CD14-positive monocyte (primary cell): ENCODE results near the gene CLBA1. TPM values are rescaled to one million over a fixed set of nuclear protein-coding genes. Genes with fewer than 3 reads are reported as not detected.

Experiments used
- DNase-seq, 3 donors: peaks; one replicate each; pipeline ENCODE4 v3.0.0-alpha.2; 2011 to 2022
- H2AFZ ChIP-seq: 2 replicates; pipeline ENCODE4 v1.6.0; 2012; ENCODE audit warnings: mild to moderate bottlenecking, low read depth, low read length, inconsistent platforms; ENCODE audit not compliant: insufficient read depth, poor library complexity, severe bottlenecking
- H3K27ac ChIP-seq, 2 donors: 1 replicate in 1 of 2; 2 replicates in 1 of 2; pipeline ENCODE4 v1.5.1; 2012 to 2013; ENCODE audit warnings: low read length in 2 of 2, control low read depth in 1 of 2, inconsistent platforms in 1 of 2, low read depth in 1 of 2, mild to moderate bottlenecking in 1 of 2
- H3K27me3 ChIP-seq, 2 donors: one replicate each; pipeline versions ENCODE4 v1.6.0 to v1.6.1; 2011 to 2013; ENCODE audit warnings: low read length in 2 of 2; ENCODE audit not compliant: control insufficient read depth in 2 of 2, insufficient read depth in 2 of 2
- H3K36me3 ChIP-seq, 2 donors: replicated peaks in 1 of 2; 1 replicate in 1 of 2; 2 replicates in 1 of 2; pipeline versions ENCODE4 v1.5.1 to v1.6.1; 2012 to 2013; ENCODE audit warnings: low read length in 2 of 2, control low read depth in 1 of 2, inconsistent platforms in 1 of 2, mild to moderate bottlenecking in 1 of 2; ENCODE audit not compliant: insufficient read depth in 2 of 2, control insufficient read depth in 1 of 2
- H3K4me1 ChIP-seq, 2 donors: 1 replicate in 1 of 2; 2 replicates in 1 of 2; pipeline versions ENCODE4 v1.5.1 to v1.6.1; 2012 to 2013; ENCODE audit warnings: low read length in 2 of 2, control low read depth in 1 of 2, inconsistent platforms in 1 of 2, mild to moderate bottlenecking in 1 of 2, moderate library complexity in 1 of 2; ENCODE audit not compliant: insufficient read depth in 2 of 2, control insufficient read depth in 1 of 2
- H3K4me2 ChIP-seq: replicated peaks from 2 replicates; pipeline ENCODE3; 2012; ENCODE audit warnings: low read length, moderate library complexity, mild to moderate bottlenecking; ENCODE audit not compliant: poor library complexity, severe bottlenecking; ENCODE audit errors: extremely low read depth
- H3K4me3 ChIP-seq, 3 experiments: fragments of 200-600 bp in 1 of 3; sonication (generic) in 1 of 3; replicated peaks in 1 of 3; 1 replicate in 2 of 3; 2 replicates in 1 of 3; pipeline ENCODE4 v1.5.1; 2011 to 2013; ENCODE audit warnings: low read length in 3 of 3, mild to moderate bottlenecking in 3 of 3, control low read depth in 2 of 3, low read depth in 2 of 3, inconsistent platforms in 1 of 3, moderate library complexity in 1 of 3
- H3K79me2 ChIP-seq: 2 replicates; pipeline ENCODE4 v1.6.0; 2012; ENCODE audit warnings: mild to moderate bottlenecking, control low read depth, inconsistent platforms, low read length, moderate library complexity; ENCODE audit not compliant: insufficient read depth
- H3K9ac ChIP-seq: 2 replicates; pipeline ENCODE4 v1.6.0; 2017; ENCODE audit warnings: low read length, mild to moderate bottlenecking; ENCODE audit not compliant: insufficient read depth, poor library complexity, severe bottlenecking
- H3K9me3 ChIP-seq, 2 donors: replicated peaks in 1 of 2; 1 replicate in 1 of 2; 2 replicates in 1 of 2; pipeline versions ENCODE4 v1.5.1 to v1.6.1; 2012 to 2013; ENCODE audit warnings: low read length in 2 of 2, control low read depth in 1 of 2; ENCODE audit not compliant: control insufficient read depth in 1 of 2, insufficient read depth in 1 of 2
- H4K20me1 ChIP-seq: 2 replicates; pipeline ENCODE4 v1.6.0; 2012; ENCODE audit warnings: mild to moderate bottlenecking, low read length, control low read depth, moderate library complexity; ENCODE audit not compliant: insufficient read depth
- H3K27ac Mint-ChIP-seq, 7 donors: one replicate each; pipeline ENCODE4 v1.8.0; 2020; ENCODE audit warnings: mild to moderate bottlenecking in 7 of 7, mixed read lengths in 7 of 7, moderate library complexity in 6 of 7, inconsistent platforms in 2 of 7
- H3K27me3 Mint-ChIP-seq, 3 donors: one replicate each; pipeline ENCODE4 v1.8.0; 2021 to 2022; ENCODE audit warnings: low read depth in 3 of 3, mild to moderate bottlenecking in 3 of 3, mixed read lengths in 3 of 3, moderate library complexity in 3 of 3, inconsistent platforms in 1 of 3
- H3K36me3 Mint-ChIP-seq, 2 donors: one replicate each; pipeline ENCODE4 v1.8.0; 2020; ENCODE audit warnings: mixed read lengths in 2 of 2, inconsistent platforms in 1 of 2, mild to moderate bottlenecking in 1 of 2
- H3K4me1 Mint-ChIP-seq: one replicate; pipeline ENCODE4 v1.8.0; 2020; ENCODE audit warnings: mild to moderate bottlenecking, mixed read lengths
- H3K4me3 Mint-ChIP-seq, 2 donors: one replicate each; pipeline ENCODE4 v1.8.0; 2020; ENCODE audit warnings: mild to moderate bottlenecking in 2 of 2, mixed read lengths in 2 of 2, moderate library complexity in 1 of 2
- H3K9me3 Mint-ChIP-seq, 7 donors: one replicate each; pipeline ENCODE4 v1.8.0; 2020 to 2022; ENCODE audit warnings: mixed read lengths in 7 of 7, mild to moderate bottlenecking in 6 of 7, moderate library complexity in 6 of 7, inconsistent platforms in 2 of 7
- WGBS: methylation state at CpG from one replicate; pipeline ENCODE4 v1.1.5; 2013; ENCODE audit warnings: missing lambda C conversion rate; ENCODE audit not compliant: insufficient coverage; 5-methylcytosine and 5-hydroxymethylcytosine counted together
- intact Hi-C, 2 donors: fragments of 100-400 bp; cut with micrococcal nuclease; formaldehyde crosslinking; loops; one replicate each; pipeline versions ENCODE4 v1.15.0 to v1.15.1; 2023
- polyA plus RNA-seq, 3 donors: library from polyadenylated mRNA; depleted of rRNA in 1 of 3; unstranded in 2 of 3; stranded (reverse) in 1 of 3; fragments of 300-500 nt in 2 of 3; fragments of >200 nt in 1 of 3; fragmentation: Illumina TruSeq in 2 of 3; gene quantifications; 1 replicate in 2 of 3; 2 replicates in 1 of 3; pipeline ENCODE4 v1.2.3, GENCODE V29; 2012 to 2021
- TF ChIP-seq, protein P1 (sequence below): fragments of 200-600 bp; IDR thresholded peaks from one replicate; pipeline ENCODE4 v1.8.0; 2022; ENCODE audit warnings: antibody characterized with exemption, mild to moderate bottlenecking

The CLBA1 gene
- polyA plus RNA-seq, 3 donors, result 0.62 to 0.76 (median 0.63) TPM

DNA sequence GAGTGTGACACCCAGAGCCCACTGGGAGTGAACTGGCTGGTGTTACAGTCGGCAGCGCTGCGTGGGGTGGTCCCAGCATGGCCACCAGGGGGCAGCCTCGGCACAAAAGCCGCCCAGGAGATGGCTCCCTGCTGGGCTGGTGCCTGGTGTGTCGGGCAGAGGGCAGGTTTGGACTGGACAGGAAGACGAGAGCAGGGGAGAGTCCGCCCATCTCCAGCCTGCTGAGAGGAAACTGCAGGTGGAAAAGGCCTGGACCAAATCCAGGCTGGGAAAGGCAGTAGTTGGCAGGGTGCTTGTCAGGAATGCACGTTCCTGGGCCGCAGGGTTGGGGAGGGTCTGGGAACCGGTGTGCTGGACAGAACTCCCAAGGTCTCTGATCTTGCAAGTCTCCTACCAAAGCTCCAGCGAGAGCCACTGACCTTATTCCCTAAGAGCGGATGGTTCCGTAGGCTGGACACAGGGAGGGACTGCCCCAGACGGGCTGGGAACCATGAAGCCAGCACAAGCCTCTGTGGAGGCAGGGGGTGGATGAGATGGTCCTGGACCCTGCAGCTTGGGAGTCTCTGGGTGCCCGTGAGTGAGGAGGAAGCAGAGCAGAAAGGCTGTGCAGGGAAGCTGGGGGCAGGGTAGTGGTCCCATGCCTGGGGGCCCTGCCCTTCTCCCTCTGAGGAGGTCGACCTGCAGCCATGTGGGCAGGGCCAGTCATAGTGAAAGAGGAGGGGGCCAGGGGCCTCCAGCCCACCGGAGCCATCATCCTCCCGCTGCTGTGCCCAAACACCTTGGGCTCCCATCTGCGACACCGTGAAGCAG, 9.2 kb upstream of the CLBA1 start:
- Histone ChIP-seq H3K27ac (no peak overlapping the region), H3K27me3 (peaks cover 10 to 34% of the 10 kb centered on the region in 2 donors), H3K4me1 (peaks cover 5 to 24% of the 10 kb centered on the region in 2 donors), H3K4me2 (no peak overlapping the region), H3K4me3 (no peak overlapping the region), H3K9me3 (no peaks in the 10 kb centered on the region), H3K79me2 (no peaks in the 10 kb centered on the region), H3K36me3 (no peaks in the 10 kb centered on the region), H2AFZ (no peak overlapping the region), H3K9ac (no peak overlapping the region), H4K20me1 (no peaks in the 10 kb centered on the region)
- peak; percentile 78 to 80 (median 80) for DNase-seq
- 52% methylated on average over 19 of the region's 21 CpGs for WGBS
- H3K9me3 Mint-ChIP-seq, result peaks cover 0 to 14% (median 3%) of the 10 kb centered on the region in 7 donors
- H3K27me3 Mint-ChIP-seq, result peaks cover 38 to 43% (median 42%) of the 10 kb centered on the region in 3 donors
- peak overlapping the region in 1 of 2 donors; percentile 79 for H3K4me3 Mint-ChIP-seq
- peaks cover 2 to 3% of the 10 kb centered on the region in 2 donors for H3K36me3 Mint-ChIP-seq
- peaks cover 17% of the 10 kb centered on the region for H3K4me1 Mint-ChIP-seq
- H3K27ac Mint-ChIP-seq, result peak overlapping the region in 2 of 7 donors; percentile 45 to 79
- intact Hi-C loops, result loop anchor here (1.0 to 5.0 kb wide), 4 partner anchors 41 to 206 kb away; partner anchors contain the start of gene NUDT14 (in 1 of the 2)
- TF ChIP-seq, protein P1, sequence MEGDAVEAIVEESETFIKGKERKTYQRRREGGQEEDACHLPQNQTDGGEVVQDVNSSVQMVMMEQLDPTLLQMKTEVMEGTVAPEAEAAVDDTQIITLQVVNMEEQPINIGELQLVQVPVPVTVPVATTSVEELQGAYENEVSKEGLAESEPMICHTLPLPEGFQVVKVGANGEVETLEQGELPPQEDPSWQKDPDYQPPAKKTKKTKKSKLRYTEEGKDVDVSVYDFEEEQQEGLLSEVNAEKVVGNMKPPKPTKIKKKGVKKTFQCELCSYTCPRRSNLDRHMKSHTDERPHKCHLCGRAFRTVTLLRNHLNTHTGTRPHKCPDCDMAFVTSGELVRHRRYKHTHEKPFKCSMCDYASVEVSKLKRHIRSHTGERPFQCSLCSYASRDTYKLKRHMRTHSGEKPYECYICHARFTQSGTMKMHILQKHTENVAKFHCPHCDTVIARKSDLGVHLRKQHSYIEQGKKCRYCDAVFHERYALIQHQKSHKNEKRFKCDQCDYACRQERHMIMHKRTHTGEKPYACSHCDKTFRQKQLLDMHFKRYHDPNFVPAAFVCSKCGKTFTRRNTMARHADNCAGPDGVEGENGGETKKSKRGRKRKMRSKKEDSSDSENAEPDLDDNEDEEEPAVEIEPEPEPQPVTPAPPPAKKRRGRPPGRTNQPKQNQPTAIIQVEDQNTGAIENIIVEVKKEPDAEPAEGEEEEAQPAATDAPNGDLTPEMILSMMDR, result peak; percentile 90

DNA sequence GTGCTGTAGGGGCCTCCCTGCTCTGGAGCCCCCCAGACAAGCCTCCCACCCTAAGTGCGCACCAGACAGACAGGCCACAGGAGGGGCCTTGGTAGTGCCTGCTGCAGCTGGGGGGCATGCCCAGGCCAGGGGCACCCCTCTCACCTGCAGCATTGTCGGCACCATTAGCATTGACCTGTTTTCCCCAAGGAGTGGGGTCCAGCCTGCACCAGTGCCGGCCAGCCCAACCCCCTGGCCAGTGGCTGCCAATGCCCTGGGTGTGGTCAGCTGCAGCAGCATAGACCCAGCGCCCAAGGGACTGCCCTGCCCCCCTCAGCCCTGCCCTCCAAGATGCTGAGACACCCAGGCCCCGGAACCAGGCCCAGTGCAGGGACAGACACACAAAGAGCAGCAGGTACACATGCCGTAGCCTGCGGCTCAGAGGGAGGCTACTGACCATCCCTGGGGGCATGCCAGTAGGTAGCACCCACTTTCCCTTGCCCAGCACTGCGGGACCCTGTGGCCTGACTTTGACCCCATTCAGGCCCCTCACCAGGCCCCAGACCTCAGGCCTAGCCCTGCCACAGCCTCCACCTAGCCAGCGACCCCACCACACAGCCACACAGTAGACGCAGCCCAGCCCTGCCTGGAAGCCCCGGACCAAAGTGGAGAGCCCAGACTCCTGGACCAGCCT, 8.4 kb upstream of the CLBA1 start:
- Mint-ChIP-seq H3K4me3 (peak overlapping the region; percentile 78 to 95), H3K9me3 (peaks cover 0 to 14% (median 3%) of the 10 kb centered on the region in 7 donors), H3K27ac (peak overlapping the region in 1 of 7 donors; percentile 57), H3K36me3 (peaks cover 2 to 3% of the 10 kb centered on the region in 2 donors), H3K4me1 (peaks cover 17% of the 10 kb centered on the region), H3K27me3 (peaks cover 38 to 43% (median 42%) of the 10 kb centered on the region in 3 donors)
- Histone ChIP-seq H3K27ac (no peak overlapping the region), H2AFZ (no peak overlapping the region), H3K4me3 (peak overlapping the region in 1 of 3 experiments; percentile 63), H3K36me3 (no peaks in the 10 kb centered on the region), H3K9ac (no peak overlapping the region), H3K4me1 (peaks cover 5 to 24% of the 10 kb centered on the region in 2 donors), H3K27me3 (peaks cover 10 to 34% of the 10 kb centered on the region in 2 donors), H3K4me2 (no peak overlapping the region), H4K20me1 (no peaks in the 10 kb centered on the region), H3K79me2 (no peaks in the 10 kb centered on the region), H3K9me3 (no peaks in the 10 kb centered on the region)
- intact Hi-C loops, result loop anchor here (2.0 to 5.0 kb wide), 3 partner anchors 40 to 205 kb away; partner anchors contain the start of gene NUDT14 (in 1 of the 2)
- peak in 1 of 3 donors; percentile 7 for DNase-seq
- TF ChIP-seq, protein P1, result no peak
- 70% methylated on average over 9 of the region's 11 CpGs for WGBS
